K562 (cell line): ENCODE results near the gene GPD2. TPM values are rescaled to one million over a fixed set of nuclear protein-coding genes. Genes with fewer than 3 reads are reported as not detected.

Experiments
- ARHGAP35 ChIP-seq: fragments of 450-650 bp; IDR thresholded peaks from 2 replicates; pipeline ENCODE4 v1.6.1; 2018; ENCODE audit not compliant: partially characterized antibody
- DPF2 ChIP-seq: fragments of 450-650 bp; IDR thresholded peaks from 2 replicates; pipeline ENCODE4 v1.6.1; 2016
- E2F3 ChIP-seq: fragments of 250-450 bp; sonication (Bioruptor Pico); IDR thresholded peaks from 2 replicates; pipeline ENCODE4 v1.4.0; 2020; ENCODE audit warnings: mild to moderate bottlenecking
- GABPA ChIP-seq: fragments of 200-800 bp; sonication (Bioruptor generic); conservative IDR thresholded peaks from 2 replicates; pipeline ENCODE4 v1.6.1; 2016; ENCODE audit warnings: low read depth, missing genetic modification characterization, missing compliant biosample characterization
- IFI16 ChIP-seq: fragments of 250-450 bp; sonication (Bioruptor Pico); IDR thresholded peaks from 2 replicates; pipeline ENCODE4 v2.1.2; 2022; ENCODE audit warnings: mild to moderate bottlenecking, inconsistent platforms
- polyA plus RNA-seq, 8 experiments: library from polyadenylated mRNA; depleted of rRNA in 4 of 8; stranded (reverse) in 5 of 8; unstranded in 3 of 8; fragments of >200 nt; fragmentation: Nextera tagmentation in 2 of 8; fragmentation: Illumina TruSeq in 1 of 8; extraction: Ambion mirVana in 2 of 8; extraction: Trizol in 1 of 8; gene quantifications; 2 replicates each; pipeline versions ENCODE4 v1.2.1 to v1.2.3, GENCODE V29; 2011 to 2014; ENCODE audit warnings: inconsistent platforms in 1 of 8, missing spikeins in 1 of 8
- total RNA-seq, 7 experiments: library from RNA; depleted of rRNA in 6 of 7; stranded (reverse); fragments of >200 nt in 6 of 7; fragmentation: Illumina TruSeq in 2 of 7; extraction: Trizol in 2 of 7; gene quantifications; 2 replicates each; pipeline versions ENCODE4 v1.2.1 to v1.2.3, GENCODE V29; 2011 to 2021; ENCODE audit warnings: low replicate concordance in 1 of 7
- TF ChIP-seq, protein P1 (sequence below): fragments of 450-650 bp; conservative IDR thresholded peaks from 2 replicates; pipeline ENCODE4 v1.6.1; 2016; ENCODE audit warnings: missing genetic modification characterization, low read depth, mild to moderate bottlenecking, control low read depth, missing compliant biosample characterization
- TF ChIP-seq, protein P2 (sequence below): fragments of 450-650 bp; formaldehyde crosslinking; IDR thresholded peaks from 2 replicates; pipeline ENCODE4 v1.4.0; 2020; ENCODE audit warnings: mild to moderate bottlenecking, moderate library complexity

GPD2 gene
- total and polyA plus RNA-seq, 9 of the 15 experiments (the other 6 are each of a cell fraction or from before 2014, with no cell fraction given) = 5.2 to 39.2 (median 19.0) TPM

DNA sequence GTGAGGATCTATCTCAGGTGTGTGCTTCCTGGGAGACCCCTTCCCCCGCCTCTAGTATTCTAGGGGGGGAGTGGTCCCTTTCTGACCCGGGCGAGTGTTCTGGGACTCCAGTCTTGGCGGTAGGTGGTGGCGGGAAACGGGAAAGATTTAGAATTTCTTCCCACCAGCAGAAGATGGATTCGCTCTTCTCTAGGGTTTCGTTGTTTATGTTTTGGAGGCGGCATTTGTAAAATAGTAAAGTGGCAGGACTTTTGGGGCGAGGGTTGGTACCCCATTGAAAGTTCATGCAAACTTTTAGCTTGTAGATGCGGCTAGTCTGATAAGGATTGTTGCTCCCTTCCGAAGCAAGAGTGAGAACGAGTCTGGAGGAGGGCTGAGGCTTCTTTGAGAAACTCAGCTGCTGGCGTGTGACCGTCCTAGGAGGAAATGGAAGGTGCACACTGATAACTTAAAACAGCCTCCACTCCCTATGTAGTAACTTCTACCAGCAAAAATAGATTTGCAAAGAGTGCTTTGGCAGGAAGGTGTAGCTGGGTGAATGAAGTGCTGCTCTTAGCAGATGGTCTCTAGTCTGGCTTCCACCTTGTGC lies 412 bp downstream of the GPD2 start (continued):
- TF ChIP-seq, protein P1, sequence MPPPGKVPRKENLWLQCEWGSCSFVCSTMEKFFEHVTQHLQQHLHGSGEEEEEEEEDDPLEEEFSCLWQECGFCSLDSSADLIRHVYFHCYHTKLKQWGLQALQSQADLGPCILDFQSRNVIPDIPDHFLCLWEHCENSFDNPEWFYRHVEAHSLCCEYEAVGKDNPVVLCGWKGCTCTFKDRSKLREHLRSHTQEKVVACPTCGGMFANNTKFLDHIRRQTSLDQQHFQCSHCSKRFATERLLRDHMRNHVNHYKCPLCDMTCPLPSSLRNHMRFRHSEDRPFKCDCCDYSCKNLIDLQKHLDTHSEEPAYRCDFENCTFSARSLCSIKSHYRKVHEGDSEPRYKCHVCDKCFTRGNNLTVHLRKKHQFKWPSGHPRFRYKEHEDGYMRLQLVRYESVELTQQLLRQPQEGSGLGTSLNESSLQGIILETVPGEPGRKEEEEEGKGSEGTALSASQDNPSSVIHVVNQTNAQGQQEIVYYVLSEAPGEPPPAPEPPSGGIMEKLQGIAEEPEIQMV = no peak
- TF ChIP-seq DPF2 (peak; percentile 21; the same call in 1 of the 2 replicates), IFI16 (no peak), ARHGAP35 (no peak), E2F3 (CRISPR knock-in tag) (no peak), GABPA (peak; percentile 48; the same call in 1 of the 2 replicates)
- TF ChIP-seq, protein P2, sequence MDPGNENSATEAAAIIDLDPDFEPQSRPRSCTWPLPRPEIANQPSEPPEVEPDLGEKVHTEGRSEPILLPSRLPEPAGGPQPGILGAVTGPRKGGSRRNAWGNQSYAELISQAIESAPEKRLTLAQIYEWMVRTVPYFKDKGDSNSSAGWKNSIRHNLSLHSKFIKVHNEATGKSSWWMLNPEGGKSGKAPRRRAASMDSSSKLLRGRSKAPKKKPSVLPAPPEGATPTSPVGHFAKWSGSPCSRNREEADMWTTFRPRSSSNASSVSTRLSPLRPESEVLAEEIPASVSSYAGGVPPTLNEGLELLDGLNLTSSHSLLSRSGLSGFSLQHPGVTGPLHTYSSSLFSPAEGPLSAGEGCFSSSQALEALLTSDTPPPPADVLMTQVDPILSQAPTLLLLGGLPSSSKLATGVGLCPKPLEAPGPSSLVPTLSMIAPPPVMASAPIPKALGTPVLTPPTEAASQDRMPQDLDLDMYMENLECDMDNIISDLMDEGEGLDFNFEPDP = no peak
